ENCODE measurements around the gene LGR4.

The LGR4 gene

DNA sequence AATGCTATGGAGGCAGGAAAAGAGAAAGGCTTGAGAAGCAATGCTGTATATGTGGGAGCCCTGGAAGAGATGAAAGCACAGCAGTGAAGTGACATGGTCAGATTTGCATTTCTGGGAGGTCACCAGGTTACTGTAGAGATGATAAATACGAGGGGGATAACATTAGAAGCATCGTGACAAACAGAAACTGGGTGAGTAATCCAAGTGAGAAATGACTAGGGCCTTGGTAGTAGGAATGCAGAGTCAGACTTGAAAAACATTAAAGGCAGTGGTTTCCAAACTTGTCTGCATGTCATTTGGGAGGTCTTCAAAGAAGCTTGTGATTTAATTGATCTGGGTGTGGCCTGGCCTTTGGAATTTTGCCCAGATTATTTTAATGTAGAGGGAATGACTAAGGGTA, 153.5 kb downstream of the LGR4 start:
- no peak for TF ChIP-seq CTCF (IDR thresholded peaks at IDR 0.05; ENCODE audit: low read depth, low read length)
- H3K4me3 ChIP-seq (ENCODE audit: low read depth, low read length) = no peak overlapping the region

- TF ChIP-seq CTCF (IDR thresholded peaks at IDR 0.05; ENCODE audit: low read depth, low read length) = no peak
- H3K4me3 ChIP-seq (ENCODE audit: low read depth, low read length) = no peak overlapping the region
These were observed 154.8 kb downstream of the LGR4 start for GRCh38 chr11:27317751-27318150.

Data from WI38 (cell line).